Ascending aorta (tissue), 2 donors: Measurements from ENCODE around the gene SORT1. TPM values are rescaled to one million over a fixed set of nuclear protein-coding genes. Genes with fewer than 3 reads are reported as not detected.

Experiments used
- DNase-seq, 2 donors: peaks; one replicate each; pipeline ENCODE4 v3.0.0-alpha.2; 2019; ENCODE audit warnings: low spot score in 2 of 2
- H3K27ac ChIP-seq, 2 donors: fragments of 200-600 bp; sonication (generic); one replicate each; pipeline ENCODE4 v1.5.1; 2016 to 2017; ENCODE audit warnings: mild to moderate bottlenecking in 1 of 2
- H3K27me3 ChIP-seq: fragments of 200-600 bp; sonication (generic); one replicate; pipeline ENCODE4 v1.5.1; 2017
- H3K36me3 ChIP-seq, 2 donors: fragments of 200-600 bp; sonication (generic); one replicate each; pipeline ENCODE4 v1.5.1; 2016
- H3K4me1 ChIP-seq, 2 donors: fragments of 200-600 bp; sonication (generic); one replicate each; pipeline ENCODE4 v1.5.1; 2016 to 2017; ENCODE audit warnings: mild to moderate bottlenecking in 1 of 2
- H3K4me3 ChIP-seq, 2 donors: fragments of 200-600 bp; sonication (generic); one replicate each; pipeline ENCODE4 v1.5.1; 2016 to 2017; ENCODE audit warnings: mild to moderate bottlenecking in 1 of 2
- H3K9me3 ChIP-seq, 2 donors: fragments of 200-600 bp; sonication (generic); one replicate each; pipeline ENCODE4 v1.5.1; 2016
- CTCF ChIP-seq, 3 experiments: fragments of 200-600 bp in 2 of 3; fragments of 450-650 bp in 1 of 3; sonication (generic) in 2 of 3; IDR thresholded peaks; one replicate each; pipeline ENCODE4 v1.5.1; 2016 to 2019; ENCODE audit warnings: antibody characterized with exemption in 3 of 3, mild to moderate bottlenecking in 1 of 3, moderate library complexity in 1 of 3
- intact Hi-C: fragments of 100-400 bp; cut with DNase I; formaldehyde crosslinking; loops from one replicate; pipeline ENCODE4 v1.15.1; 2023
- total RNA-seq: library from RNA; depleted of rRNA; stranded (reverse); fragments of >200 nt; gene quantifications from one replicate; pipeline ENCODE4 v1.1.0, GENCODE V29; 2016

SORT1 gene
- total RNA-seq, 1 donor from 2014 or later = 111 TPM

- peaks cover 0 to 13% of the 10 kb centered on the region in 2 donors for H3K4me1 ChIP-seq
Measured at GRCh38 chr1:109282497-109282951, 115.2 kb downstream of the SORT1 start.

GRCh38 chr1:109281680-109282496 lies 115.8 kb downstream of the SORT1 start:
- Histone ChIP-seq H3K27ac (peak overlapping the region; percentile 84 to 91), H3K36me3 (no peaks in the 10 kb centered on the region), H3K9me3 (no peaks in the 10 kb centered on the region), H3K4me1 (peaks cover 0 to 15% of the 10 kb centered on the region in 2 donors), H3K27me3 (no peaks in the 10 kb centered on the region), H3K4me3 (peak overlapping the region; percentile 66 to 84)
- intact Hi-C loops = loop anchor here (5.0 kb wide), 2 partner anchors 60 to 200 kb away; partner anchors contain the start of gene ATXN7L2
- TF ChIP-seq CTCF (IDR thresholded peaks at IDR 0.05) = no peak
- peak in 1 of 2 donors; percentile 52 for DNase-seq

More at GRCh38 chr1:109282497-109282951, 115.2 kb downstream of the SORT1 start:
- Histone ChIP-seq H3K9me3 (no peaks in the 10 kb centered on the region), H3K27ac (peak overlapping the region; percentile 84 to 91), H3K27me3 (no peaks in the 10 kb centered on the region), H3K36me3 (no peaks in the 10 kb centered on the region), H3K4me3 (peak overlapping the region; percentile 66 to 84)
- intact Hi-C loops = loop anchor here (5.0 kb wide), 2 partner anchors 60 to 200 kb away; partner anchors contain the start of gene ATXN7L2
- TF ChIP-seq CTCF (IDR thresholded peaks at IDR 0.05) = no peak
- no peak for DNase-seq

- Histone ChIP-seq H3K27me3 (no peaks in the 10 kb centered on the region), H3K4me1 (peaks cover 0 to 15% of the 10 kb centered on the region in 2 donors), H3K9me3 (no peaks in the 10 kb centered on the region), H3K27ac (no peak overlapping the region), H3K4me3 (no peak overlapping the region), H3K36me3 (no peaks in the 10 kb centered on the region)
- DNase-seq = no peak
- no peak for TF ChIP-seq CTCF (IDR thresholded peaks at IDR 0.05)
- intact Hi-C loops = loop anchor here (5.0 kb wide), 2 partner anchors 61 to 201 kb away; partner anchors contain the start of gene ATXN7L2
Measured at GRCh38 chr1:109280862-109281261, 116.9 kb downstream of the SORT1 start.

GRCh38 chr1:109279615-109280278 lies 118.0 kb downstream of the SORT1 start:
- intact Hi-C loops = loop anchor here (5.0 kb wide), 3 partner anchors 63 to 253 kb away; partner anchors contain the start of gene ATXN7L2
- DNase-seq = peak in 1 of 2 donors; percentile 18
- H3K27ac ChIP-seq = no peak overlapping the region

More at GRCh38 chr1:109279615-109280278, 118.0 kb downstream of the SORT1 start:
- TF ChIP-seq CTCF (IDR thresholded peaks at IDR 0.05) = no peak
- Histone ChIP-seq H3K9me3 (no peaks in the 10 kb centered on the region), H3K27me3 (no peaks in the 10 kb centered on the region), H3K36me3 (no peaks in the 10 kb centered on the region), H3K4me1 (peaks cover 0 to 15% of the 10 kb centered on the region in 2 donors), H3K4me3 (no peak overlapping the region)
